T follicular helper cell (primary cell): ENCODE results near the gene LAPTM5.

Experiments used
- DNase-seq: peaks from one replicate; pipeline ENCODE4 v3.0.0-alpha.2; 2020; ENCODE audit warnings: low read depth

The LAPTM5 gene

DNA sequence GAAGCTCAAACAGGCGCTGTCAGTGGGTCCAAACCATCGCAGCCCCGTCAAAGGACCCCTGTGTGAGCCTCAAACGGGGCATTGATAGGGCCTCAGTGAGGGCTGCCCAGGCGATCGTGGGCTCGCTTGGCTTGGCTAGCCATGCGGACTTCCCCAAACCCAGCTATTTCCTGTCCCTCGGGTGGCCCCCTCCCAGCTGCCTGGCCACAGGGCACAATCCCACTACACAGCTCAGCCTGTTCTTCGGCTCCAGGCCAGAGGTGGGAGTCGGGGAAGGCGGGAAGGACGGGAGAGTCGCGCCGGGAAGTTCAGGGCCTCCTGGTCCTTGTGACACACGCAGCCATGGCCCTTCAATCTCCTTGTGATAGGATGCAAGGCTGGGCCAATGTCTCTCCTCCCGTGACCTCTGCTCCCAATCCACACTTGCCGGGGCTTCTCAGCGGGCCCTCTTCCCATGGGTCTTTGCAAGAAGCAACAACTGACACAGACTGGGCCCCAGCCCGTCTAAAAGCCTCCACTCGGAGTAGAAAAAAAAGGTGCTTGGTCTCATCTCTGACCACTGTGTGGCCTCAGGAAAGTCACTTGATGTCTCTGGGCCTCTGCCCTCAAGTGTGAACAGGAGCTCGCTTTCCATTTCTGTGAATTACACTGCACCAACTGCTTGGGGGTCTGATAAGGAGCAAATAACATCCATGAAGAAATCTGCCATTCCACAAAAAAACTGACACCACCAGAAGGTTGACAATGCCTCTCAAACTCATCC is 27.0 kb downstream of the LAPTM5 start:
- DNase-seq: no peak

DNA sequence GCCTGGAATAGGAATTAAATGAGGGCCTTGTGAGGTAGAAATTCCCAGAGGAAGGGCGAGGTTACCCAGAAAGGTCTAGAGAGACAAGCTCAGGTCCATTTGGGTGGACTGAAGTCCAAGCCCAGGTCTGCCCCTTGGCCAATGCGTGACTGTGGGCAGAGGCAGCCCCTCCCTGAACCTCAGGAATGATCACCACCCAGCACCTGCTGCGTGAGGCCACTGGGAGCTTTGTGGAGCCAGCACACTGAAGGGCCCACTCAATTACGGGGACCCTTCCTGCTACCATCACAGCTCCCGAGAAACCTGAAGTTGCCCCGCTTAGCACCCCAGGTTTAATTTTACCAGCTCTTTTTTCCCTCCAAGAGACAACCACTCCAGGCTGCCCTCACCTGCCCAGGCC is 27.7 kb downstream of the LAPTM5 start:
- DNase-seq: no peak

DNA sequence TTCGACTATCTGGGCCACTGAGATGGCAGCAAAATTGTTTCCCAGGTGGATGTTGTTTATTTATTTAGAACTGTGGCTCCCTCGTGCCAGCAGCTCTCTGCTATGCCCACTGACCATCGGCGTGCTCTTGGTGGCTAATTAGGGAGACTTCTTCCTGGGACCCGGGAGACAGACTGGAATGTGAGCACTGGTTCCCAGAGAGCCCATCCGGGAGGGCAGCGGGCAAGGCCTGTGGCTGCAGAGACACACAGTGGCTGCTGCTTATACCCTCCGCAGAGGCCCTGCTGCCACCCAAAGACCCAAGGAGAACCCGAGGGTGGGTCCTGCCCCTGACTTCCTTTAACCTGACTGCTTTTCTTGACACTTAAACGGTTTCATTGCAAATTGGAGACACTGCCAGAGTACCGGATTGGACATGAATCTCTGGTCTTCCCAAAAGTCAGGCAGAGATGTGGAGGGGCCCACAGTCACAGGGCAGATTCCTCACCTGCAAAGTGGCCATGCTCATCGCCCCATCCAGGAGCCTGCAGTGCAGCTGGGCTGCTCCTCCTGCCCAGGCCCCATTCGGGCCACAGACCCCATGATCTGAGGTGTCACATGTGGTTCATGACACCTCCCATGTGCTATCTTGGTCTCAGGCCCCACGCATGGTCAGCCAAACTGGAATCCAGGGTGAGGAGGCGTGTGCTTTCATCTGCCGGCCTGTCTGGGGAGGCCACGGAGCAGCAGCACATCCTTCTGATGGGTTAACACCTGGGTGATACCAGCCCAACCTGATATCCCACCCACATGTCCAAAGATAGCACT is 28.5 kb downstream of the LAPTM5 start:
- no peak for DNase-seq

DNA sequence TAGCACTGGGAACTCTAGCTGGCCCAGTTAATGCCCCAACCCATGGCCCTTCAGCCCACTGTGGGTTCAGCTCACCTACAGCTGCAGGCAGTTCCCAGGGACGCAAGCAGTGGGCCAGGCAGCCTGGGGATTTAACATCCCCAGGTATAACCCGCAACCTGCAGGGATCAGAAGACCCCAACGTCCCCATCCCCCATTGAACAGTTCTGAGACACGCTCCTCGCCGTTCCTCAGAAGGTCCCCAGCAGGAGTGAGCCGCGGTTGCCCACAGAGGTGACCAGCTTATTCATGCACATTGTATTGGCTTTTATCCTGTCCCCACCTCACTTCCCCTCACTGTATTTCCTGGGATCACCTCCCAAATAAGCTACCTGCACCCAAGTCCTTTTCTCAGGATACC is 29.2 kb downstream of the LAPTM5 start:
- no peak for DNase-seq

GRCh38 chr1:30727824-30728223 is 29.8 kb downstream of the LAPTM5 start:
- DNase-seq: no peak

DNA sequence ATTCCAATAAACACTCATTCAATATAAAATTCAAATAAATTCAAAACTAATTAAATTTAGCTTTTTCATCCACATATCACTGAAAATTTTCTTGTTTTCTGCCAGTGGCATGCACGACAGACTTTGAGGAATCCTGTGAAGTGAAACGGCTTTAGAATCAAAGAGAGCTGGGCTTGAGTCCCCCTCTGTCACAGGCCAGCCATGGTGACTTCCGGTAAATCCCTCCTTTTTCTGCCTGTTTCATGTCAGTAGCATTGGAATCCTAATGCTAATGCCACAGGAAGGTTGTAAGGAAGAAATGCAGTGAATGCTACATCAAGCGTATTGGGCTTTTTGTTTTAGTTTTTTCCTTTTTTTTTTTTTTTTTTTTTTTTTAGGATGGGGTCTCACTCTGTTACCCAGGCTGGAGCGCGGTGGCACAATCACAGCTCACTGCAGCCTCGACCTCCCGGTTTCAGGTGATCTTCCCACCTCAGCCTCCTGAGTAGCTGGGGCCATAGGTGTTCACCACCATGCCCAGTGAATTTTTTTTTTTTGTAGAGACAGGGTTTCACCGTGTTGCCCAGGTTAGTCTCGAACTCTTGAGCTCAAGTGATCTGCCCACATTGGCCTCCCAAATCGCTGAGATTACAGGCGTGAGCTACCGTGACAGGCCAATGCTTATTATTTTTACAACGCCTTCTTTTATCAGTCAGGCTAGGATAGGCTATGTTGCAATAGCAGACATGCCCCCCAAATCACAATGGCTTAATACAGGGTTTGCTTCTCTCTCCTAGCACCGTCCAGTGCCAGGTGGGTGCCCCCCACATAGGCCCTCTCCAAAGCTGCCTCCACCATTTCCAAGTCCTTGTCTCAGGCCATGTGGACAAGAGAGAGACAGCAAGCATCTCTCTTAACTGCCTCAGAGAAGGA is 30.5 kb downstream of the LAPTM5 start:
- DNase-seq: no peak

- DNase-seq: no peak
Measured at GRCh38 chr1:30726236-30726635, 31.3 kb downstream of the LAPTM5 start.

DNA sequence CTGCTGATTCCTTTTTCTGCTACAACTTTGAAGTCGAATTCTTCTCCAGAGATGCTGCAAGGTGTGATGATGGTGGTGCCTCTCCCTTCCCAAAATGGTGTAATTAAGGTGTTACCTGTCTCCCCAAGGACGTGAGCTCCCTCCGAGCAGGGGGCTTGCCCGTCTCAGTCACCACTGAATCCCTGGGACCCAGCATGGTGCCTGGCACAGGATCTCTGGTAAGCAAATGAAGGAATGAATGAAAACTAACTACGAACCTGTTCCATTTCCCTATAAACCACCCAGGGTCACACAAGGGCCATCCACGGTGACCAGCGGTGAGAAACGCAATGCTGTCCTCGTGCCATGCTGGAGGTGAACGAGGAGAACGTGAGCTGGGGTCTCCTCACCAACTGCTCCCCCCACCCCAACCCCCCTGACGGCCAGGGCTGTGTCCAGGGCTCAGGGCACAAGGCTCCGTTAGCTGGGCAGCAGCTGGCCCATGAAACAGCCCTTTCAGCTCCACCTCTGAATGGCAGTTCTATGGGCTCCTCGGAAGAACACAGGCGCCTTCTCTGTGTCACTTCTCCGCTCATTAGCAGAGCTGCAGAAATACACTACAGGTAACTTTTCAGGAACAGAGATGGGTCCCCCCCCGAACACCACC is 32.0 kb downstream of the LAPTM5 start:
- DNase-seq: no peak

DNA sequence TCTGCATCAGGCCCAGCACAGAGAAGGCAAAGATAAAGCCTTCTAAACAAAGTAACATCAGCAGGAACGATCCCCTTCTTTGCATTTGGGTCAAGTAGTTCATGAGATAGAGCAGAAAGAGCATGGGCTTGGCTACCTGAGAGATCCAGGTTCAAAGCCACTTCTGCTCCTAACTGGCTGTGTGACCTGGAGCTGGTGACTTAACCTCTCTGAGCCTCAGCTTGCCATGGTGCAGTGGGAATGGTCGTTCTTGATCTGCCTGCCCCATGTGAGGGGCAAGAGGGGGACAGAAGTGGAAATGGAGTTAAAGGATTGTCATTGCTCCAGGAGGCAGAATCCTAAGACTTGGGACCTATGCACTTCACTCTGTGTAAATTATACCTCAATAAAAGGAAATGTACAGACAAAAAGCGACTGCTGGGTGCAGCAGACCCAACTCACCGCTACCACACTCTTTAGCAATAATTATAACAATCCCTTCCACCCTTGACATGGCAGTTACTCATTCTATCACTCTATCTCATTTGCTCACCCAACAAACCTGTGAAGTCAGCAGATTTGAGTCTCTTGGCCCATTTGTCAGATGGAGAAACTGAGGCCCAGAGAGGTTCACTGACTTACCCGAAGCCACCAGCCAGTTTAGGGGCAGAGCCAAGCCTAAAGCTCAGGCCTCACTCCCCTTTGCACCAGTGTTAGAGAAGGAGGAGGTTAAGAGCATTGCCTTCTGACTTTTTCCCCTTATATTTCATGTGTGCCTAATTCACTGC is 32.7 kb downstream of the LAPTM5 start:
- no peak for DNase-seq

DNA sequence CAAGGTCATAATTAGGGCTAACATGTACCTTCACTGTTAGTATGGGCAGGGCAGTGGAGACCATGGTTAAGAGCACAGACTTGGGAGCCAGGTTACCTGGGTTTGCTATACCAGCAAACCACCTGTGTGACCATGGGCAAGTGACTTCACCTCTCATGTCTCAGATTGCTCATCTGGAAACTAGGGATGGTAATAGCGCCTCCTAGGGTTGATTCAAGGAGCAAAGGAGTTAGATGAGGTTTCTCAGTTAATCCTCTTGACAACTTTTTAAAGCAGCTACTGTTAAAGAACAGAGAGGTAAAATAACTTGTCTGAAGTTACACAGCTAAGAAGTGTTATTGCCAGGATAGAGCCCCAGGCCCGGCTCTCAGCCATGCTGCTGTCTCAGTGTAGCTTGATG is 33.4 kb downstream of the LAPTM5 start:
- DNase-seq: no peak

GRCh38 chr1:30723331-30723755 is 34.2 kb downstream of the LAPTM5 start, which contains the start of gene MATN1:
TSS of gene MATN1 (minus strand) at chr1:30723585. CDS start at chr1:30723551, 34 bp downstream.
- no peak for DNase-seq

GRCh38 chr1:30721812-30722537 is 35.6 kb downstream of the LAPTM5 start:
- DNase-seq: no peak

DNA sequence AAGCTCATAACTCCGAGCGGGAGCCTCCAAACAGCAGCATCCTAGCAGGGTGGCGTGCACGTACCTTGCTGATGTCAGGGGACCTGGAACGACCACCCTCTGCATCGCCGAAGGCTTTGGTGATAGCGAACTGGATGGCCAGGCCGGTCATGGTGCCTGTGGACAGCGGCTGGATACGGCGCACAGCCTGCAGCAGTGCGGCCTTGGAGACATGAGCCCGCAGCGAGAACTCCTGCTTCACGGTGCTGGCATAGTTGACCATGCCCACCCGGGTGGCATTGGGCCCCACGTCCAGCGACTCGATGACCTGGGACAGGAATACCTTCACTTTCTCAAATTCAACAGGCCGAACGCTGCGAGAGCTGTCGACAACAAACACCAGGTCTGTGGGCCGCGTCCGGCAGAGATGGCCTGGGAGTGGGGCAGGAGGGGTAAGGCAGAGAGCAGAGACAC is 36.2 kb downstream of the LAPTM5 start:
- no peak for DNase-seq

DNA sequence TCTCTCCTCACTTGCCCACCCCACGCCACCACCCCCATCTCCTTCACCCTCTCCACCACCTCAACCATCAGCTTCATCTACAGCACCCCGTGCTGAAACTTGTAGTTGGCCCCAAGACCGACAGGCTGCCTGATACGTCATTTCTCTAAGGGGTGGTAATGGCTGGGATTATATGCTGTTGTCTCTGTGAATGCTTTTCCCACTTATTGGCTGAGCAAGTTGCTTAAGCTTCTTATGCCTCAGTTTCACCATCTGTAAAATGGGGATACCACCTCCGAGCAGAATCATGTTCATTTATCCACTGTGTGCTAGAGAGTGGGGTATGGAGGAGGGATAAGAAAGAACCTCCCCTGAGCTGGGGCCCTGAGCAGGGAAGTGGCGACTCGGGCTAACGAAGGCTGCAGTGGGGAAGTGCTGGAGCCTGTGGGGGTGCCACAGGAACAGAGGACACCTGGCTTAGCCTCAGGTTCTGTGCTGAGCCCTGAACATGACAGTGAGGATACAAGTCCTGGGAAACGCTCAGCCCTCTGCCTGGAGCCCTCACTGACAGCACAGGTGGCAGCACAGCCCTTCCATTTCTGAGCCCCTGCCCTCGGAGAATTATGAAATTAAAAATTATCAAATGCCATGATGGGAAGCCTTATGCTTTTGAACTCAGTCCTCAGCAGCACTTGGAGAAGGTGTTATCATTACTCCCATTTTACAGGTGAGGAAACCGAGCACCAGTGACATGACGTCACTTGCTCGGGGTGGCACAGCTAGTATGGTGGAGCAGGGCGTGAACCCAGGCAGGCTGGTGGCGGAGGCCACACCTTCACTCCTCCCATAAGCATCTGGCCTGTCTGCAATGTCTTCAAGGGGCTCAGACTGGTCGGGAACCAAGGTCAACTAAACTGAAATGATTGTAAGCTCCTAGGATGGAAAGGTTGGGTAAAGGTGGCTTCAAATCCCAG is 37.0 kb downstream of the LAPTM5 start:
- DNase-seq: no peak

DNA sequence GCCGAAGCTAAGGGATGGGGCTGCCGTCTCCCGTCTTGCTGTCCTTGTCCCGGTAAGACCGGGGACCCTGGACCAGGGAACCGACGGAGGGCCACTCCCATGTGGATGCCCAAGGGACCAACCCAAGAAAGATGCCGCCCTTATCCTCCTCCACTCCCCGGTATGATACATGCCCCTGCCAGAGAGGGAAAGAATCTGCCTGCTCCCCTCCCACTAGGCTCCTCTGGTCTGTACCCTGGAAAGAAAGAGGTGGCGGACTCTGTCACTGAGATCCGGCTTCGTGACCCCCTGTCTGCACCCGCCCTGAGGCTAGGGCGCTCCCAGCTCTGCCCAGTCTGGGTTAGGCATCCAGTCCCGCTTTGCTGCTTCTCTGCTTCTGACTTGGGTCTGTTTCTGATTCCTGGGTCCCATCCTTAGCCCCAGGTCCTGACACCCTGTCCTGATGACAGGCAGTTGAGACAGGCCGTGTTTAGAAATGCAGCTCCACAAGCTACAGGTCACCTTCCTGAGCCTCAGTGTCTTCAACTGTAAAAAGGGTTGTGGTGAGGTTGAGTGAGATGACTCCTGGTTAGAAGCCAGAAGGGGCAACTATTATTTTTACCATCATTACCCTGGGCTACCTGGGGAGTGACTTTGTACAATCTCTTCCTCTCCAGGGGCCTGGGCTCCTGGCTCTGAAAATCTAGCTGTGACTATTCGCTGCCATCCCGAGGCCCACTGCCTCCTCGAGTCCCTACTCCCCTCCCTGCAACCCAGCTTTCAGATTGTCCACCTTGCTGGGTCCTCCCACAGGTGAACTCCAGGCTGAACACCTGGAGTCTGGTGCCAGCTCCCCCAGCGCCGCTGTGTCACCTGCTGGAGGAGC is 37.9 kb downstream of the LAPTM5 start:
- DNase-seq: no peak

DNA sequence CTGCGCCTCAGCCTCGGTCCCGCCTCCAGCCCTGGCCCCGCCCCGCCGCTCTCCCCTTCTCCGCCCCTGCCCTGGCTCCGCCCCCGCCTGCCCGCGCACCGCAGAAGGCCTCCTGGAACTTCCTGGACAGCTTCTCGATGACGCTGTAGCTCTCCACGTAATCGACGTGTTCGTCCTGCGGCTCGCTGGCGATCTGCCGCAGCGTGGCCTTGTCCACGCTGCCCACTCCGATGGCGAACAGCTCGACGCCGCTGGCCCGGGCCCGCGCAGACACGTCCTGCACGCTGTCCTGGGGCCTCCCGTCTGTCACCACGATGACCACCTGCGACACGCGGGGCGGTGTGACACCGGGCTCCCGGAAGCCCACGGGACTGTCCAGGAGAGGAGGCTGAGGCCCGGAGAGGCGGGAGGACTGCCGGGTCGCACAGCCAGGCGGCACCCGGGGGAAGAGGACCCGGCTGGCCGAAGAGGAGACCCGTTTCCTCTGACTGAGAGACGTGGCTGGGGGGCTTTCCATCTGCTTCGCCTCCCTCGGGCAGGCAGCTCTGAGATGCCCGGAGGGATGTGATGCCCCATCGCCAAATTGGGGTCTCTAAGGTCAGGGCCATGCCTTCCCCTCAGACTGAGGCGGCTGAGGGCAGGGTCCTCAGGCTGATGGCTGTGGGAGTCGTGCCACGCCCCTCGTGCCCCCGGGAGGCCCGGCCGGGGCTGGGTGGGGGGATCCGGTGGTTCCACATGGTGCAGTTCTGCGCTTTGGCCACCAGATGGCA is 38.8 kb downstream of the LAPTM5 start:
- peak; percentile 77 for DNase-seq

DNA sequence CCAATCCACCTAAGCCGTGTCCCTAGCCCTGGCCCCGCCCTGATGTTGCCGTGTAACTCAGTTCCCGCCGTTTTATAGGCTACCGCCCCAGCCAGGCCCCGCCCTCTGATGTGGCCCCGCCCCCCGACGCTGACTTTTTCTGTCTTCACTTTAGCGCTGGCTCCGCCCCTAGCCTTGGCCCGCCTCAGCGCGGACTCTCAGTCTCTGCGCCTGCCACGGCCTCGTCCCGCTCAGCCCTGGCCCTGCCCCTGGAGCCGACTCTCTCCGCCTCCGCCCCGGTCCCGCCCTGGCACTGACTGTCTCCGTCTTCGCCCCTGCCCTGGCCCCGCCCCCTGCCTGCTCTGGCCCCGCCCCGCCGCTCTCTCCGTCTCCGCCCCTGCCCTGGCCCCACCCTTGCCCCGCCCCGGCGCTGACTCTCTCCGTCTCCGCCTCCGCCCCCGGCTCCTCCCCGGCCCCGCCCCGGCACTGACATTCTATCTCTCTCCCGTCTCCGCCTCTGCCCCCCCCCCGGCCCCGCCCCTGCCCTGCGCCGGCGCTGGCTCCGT is 39.4 kb downstream of the LAPTM5 start:
- peak; percentile 99 for DNase-seq
